Measurements from ENCODE around the gene DLG2. TPM values are rescaled to one million over a fixed set of nuclear protein-coding genes. Genes with fewer than 3 reads are reported as not detected.
"Not testable (repeated sequence)": the region's sequence is repeated elsewhere in the genome, so short reads cannot be mapped to it uniquely, and the experiment has no call there.

The DLG2 gene
- total RNA-seq, 1 donor from 2014 or later: 5.1 TPM

GRCh38 chr11:83601914-83602527 is 2025.1 kb downstream of the DLG2 start:
- Mint-ChIP-seq H3K4me1 (ENCODE audit: unreplicated experiment) (no peaks in the 10 kb centered on the region), H3K9me3 (ENCODE audit: unreplicated experiment) (no peaks in the 10 kb centered on the region), H3K27me3 (ENCODE audit: unreplicated experiment) (no peaks in the 10 kb centered on the region), H3K27ac (ENCODE audit: unreplicated experiment) (no peak overlapping the region), H3K36me3 (ENCODE audit: low read depth, unreplicated experiment) (no peaks in the 10 kb centered on the region), H3K4me3 (ENCODE audit: unreplicated experiment) (no peak overlapping the region)
- no peak for DNase-seq (ENCODE audit: low spot score)
- TF ChIP-seq CTCF (IDR thresholded peaks at IDR 0.05; ENCODE audit: unreplicated experiment): no peak

GRCh38 chr11:83601201-83601913 is 2025.8 kb downstream of the DLG2 start:
- Mint-ChIP-seq H3K27me3 (ENCODE audit: unreplicated experiment) (no peaks in the 10 kb centered on the region), H3K4me3 (ENCODE audit: unreplicated experiment) (no peak overlapping the region), H3K4me1 (ENCODE audit: unreplicated experiment) (no peaks in the 10 kb centered on the region), H3K9me3 (ENCODE audit: unreplicated experiment) (no peaks in the 10 kb centered on the region), H3K36me3 (ENCODE audit: low read depth, unreplicated experiment) (no peaks in the 10 kb centered on the region), H3K27ac (ENCODE audit: unreplicated experiment) (no peak overlapping the region)
- no peak for TF ChIP-seq CTCF (IDR thresholded peaks at IDR 0.05; ENCODE audit: unreplicated experiment)
- no peak for DNase-seq (ENCODE audit: low spot score)

- DNase-seq (ENCODE audit: low spot score): no peak
- Mint-ChIP-seq H3K4me1 (ENCODE audit: unreplicated experiment) (no peaks in the 10 kb centered on the region), H3K4me3 (ENCODE audit: unreplicated experiment) (no peak overlapping the region), H3K27me3 (ENCODE audit: unreplicated experiment) (no peaks in the 10 kb centered on the region), H3K36me3 (ENCODE audit: low read depth, unreplicated experiment) (no peaks in the 10 kb centered on the region), H3K27ac (ENCODE audit: unreplicated experiment) (no peak overlapping the region), H3K9me3 (ENCODE audit: unreplicated experiment) (no peaks in the 10 kb centered on the region)
- no peak for TF ChIP-seq CTCF (IDR thresholded peaks at IDR 0.05; ENCODE audit: unreplicated experiment)
These were observed 2026.5 kb downstream of the DLG2 start for GRCh38 chr11:83600661-83601060.

GRCh38 chr11:83599066-83599465 is 2028.1 kb downstream of the DLG2 start:
- Mint-ChIP-seq H3K4me1 (ENCODE audit: unreplicated experiment) (no peaks in the 10 kb centered on the region), H3K9me3 (ENCODE audit: unreplicated experiment) (no peaks in the 10 kb centered on the region), H3K27ac (ENCODE audit: unreplicated experiment) (no peak overlapping the region), H3K27me3 (ENCODE audit: unreplicated experiment) (no peaks in the 10 kb centered on the region), H3K4me3 (ENCODE audit: unreplicated experiment) (no peak overlapping the region), H3K36me3 (ENCODE audit: low read depth, unreplicated experiment) (no peaks in the 10 kb centered on the region)
- DNase-seq (ENCODE audit: low spot score): no peak
- no peak for TF ChIP-seq CTCF (IDR thresholded peaks at IDR 0.05; ENCODE audit: unreplicated experiment)

GRCh38 chr11:83587797-83588196 is 2039.3 kb downstream of the DLG2 start:
- H3K4me3 Mint-ChIP-seq (ENCODE audit: unreplicated experiment): peak overlapping the region; percentile 92
- not testable (repeated sequence) for H3K9me3 Mint-ChIP-seq (ENCODE audit: unreplicated experiment); H3K4me1 Mint-ChIP-seq (ENCODE audit: unreplicated experiment); DNase-seq (ENCODE audit: low spot score); H3K36me3 Mint-ChIP-seq (ENCODE audit: low read depth, unreplicated experiment); H3K27me3 Mint-ChIP-seq (ENCODE audit: unreplicated experiment)
- peak overlapping the region; percentile 80 for H3K27ac Mint-ChIP-seq (ENCODE audit: unreplicated experiment)
